ENCODE data around the gene PDIA6.

Gene PDIA6

DNA sequence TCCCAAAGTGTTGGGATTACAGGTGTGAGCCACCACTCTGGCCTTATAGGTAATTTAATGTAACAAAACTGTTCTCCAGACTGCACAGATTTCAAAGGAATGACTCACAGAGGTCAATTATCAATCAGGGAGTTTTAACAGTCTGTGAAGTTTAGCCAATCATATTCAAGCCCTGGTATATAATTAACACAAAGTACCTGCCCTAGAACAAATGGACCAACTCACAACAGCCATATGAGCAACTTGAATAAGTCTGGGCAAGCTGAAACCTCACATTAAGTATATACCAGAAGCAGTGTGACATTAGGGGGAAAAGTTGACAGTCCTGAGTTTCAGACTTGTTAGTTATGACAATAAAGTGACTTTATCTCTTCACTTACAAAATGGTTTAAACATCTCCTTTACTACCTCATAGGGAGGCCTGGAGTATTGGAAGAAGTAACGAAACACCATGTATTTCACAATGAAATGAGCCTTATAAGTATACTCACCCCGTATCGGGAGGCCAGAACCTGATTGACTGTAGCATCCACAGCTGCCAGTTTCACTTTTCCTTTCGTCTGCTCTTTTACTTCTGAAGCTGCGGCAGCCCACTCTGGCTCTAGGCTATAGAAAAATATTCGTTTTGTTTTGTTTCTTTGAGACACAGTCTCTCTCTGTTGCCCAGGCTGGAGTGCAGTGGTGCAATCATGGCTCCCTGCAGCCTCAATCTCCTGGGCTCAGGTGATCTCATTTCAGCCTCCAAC lies 22.2 kb downstream of the PDIA6 start:
- TF ChIP-seq, protein P1, sequence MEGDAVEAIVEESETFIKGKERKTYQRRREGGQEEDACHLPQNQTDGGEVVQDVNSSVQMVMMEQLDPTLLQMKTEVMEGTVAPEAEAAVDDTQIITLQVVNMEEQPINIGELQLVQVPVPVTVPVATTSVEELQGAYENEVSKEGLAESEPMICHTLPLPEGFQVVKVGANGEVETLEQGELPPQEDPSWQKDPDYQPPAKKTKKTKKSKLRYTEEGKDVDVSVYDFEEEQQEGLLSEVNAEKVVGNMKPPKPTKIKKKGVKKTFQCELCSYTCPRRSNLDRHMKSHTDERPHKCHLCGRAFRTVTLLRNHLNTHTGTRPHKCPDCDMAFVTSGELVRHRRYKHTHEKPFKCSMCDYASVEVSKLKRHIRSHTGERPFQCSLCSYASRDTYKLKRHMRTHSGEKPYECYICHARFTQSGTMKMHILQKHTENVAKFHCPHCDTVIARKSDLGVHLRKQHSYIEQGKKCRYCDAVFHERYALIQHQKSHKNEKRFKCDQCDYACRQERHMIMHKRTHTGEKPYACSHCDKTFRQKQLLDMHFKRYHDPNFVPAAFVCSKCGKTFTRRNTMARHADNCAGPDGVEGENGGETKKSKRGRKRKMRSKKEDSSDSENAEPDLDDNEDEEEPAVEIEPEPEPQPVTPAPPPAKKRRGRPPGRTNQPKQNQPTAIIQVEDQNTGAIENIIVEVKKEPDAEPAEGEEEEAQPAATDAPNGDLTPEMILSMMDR (conservative IDR thresholded peaks at IDR 0.05; ENCODE audit: control insufficient read depth, insufficient read depth, low read depth, low read length) = no peak
- H3K4me3 ChIP-seq (ENCODE audit: control insufficient read depth, low read depth, low read length) = no peak overlapping the region
- DNase-seq (ENCODE audit: low read depth) = no peak

DNA sequence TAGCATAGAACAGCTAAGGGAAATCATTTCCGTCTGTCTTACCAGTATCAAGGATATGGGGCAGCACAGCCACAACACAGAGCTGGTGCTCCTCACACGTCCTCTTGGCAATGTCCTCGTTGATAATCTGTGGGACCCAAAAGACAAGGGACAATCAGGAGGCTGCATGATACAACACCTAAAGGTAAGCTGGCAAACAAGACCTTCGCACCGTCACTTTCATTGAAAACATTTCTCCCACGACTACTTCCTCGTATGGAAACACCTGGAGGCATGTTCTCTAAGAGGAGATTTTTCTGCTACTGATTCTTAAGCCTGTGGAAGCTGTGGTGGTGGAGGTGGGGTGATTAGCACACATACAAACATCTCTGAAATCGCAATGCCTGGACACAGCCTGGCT lies 23.7 kb downstream of the PDIA6 start:
- H3K4me3 ChIP-seq (ENCODE audit: control insufficient read depth, low read depth, low read length) = no peak overlapping the region
- DNase-seq (ENCODE audit: low read depth) = no peak
- TF ChIP-seq, protein P1 (conservative IDR thresholded peaks at IDR 0.05; ENCODE audit: control insufficient read depth, insufficient read depth, low read depth, low read length) = no peak

DNA sequence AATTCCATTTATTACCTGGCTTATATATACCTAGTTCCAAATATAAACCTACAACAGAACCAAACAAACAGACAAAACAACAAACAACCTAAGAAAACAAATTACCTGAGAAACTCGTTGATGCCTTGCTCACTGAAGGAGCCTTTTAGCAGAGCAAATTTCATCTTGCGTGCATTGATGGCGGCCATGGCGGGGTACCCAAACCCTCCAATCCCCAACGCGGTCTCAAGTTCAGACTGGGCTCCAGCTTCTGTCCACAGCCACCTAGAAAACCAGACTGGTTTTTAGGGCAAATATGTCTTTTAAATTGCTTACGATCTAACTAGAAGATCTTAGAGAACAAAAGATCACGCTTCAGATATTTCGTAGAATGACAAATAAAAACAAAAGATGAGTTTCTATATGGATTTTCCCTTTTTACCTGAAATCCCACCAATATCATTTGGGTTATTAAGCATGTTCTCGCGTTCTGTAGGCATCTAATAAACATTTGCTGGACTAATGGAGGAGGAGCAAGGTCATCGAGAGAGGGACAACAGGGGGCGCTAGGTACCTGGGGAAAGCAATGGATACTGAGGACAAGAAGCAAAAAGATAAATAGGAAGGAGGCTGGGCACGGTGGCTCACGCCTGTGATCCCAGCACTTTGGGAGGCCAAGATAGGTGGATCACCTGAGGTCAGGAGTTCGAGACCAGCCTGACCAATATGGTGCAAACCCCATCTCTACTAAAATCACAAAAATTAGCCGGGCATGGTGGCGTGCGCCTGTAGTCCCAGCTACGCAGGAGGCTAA lies 25.2 kb downstream of the PDIA6 start:
- no peak overlapping the region for H3K4me3 ChIP-seq (ENCODE audit: control insufficient read depth, low read depth, low read length)
- DNase-seq (ENCODE audit: low read depth) = peak; percentile 18
- TF ChIP-seq, protein P1 (conservative IDR thresholded peaks at IDR 0.05; ENCODE audit: control insufficient read depth, insufficient read depth, low read depth, low read length) = peak; percentile 46

DNA sequence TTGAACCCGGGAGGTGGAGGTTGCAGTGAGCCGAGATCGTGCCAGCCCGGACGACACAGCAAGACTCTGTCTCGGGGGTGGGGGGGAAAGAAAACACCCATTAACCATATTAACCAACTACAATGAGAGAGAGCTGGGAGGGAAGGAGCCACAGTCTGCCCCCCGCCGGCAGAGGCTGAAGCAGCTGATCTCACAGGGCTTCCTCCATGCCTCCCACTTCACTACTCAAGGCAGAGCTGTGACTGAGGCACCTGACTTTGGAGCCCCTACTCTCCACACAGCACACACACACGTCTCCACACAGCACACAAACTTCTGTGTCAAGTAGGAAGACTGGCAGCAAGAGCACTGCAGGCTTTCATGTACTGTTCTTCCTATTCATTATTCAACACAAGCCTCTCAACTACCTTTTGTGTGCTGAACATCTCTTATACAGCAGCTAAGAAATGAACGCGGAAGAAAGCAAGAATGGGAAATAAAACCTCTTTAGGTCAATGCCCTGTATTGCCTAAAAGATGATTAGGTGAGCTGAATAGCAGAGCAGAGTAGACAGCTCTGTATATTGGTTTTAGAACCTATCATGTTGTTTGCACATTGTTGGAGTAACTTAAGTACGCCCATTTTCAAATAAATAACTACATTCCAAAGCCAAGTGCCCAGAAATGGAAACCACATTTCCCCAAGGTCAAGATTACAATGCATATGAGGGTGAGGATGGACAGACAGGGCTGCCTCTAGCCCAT lies 26.2 kb downstream of the PDIA6 start:
- no peak for DNase-seq (ENCODE audit: low read depth)
- H3K4me3 ChIP-seq (ENCODE audit: control insufficient read depth, low read depth, low read length) = no peak overlapping the region
- TF ChIP-seq, protein P1 (conservative IDR thresholded peaks at IDR 0.05; ENCODE audit: control insufficient read depth, insufficient read depth, low read depth, low read length) = no peak

DNA sequence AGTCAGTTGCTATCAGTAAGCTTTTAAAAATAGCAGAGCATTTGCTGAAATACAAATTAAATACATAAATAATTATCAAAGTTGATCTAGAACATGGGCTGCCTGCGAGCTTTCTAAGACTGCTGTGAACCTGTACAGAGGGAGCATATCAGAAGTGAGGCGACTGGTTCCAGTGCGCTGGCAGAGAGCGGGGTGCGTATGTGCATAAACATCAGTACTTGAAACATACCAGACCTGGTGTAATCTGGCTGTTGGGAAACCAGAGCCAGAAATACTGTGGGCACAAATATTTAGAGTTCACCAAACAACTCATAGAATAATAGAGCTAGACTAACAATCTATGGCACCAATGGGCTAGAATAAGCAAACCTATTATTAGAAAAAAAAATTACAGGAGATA lies 27.3 kb downstream of the PDIA6 start:
- DNase-seq (ENCODE audit: low read depth) = no peak
- H3K4me3 ChIP-seq (ENCODE audit: control insufficient read depth, low read depth, low read length) = no peak overlapping the region
- TF ChIP-seq, protein P1 (conservative IDR thresholded peaks at IDR 0.05; ENCODE audit: control insufficient read depth, insufficient read depth, low read depth, low read length) = no peak

DNA sequence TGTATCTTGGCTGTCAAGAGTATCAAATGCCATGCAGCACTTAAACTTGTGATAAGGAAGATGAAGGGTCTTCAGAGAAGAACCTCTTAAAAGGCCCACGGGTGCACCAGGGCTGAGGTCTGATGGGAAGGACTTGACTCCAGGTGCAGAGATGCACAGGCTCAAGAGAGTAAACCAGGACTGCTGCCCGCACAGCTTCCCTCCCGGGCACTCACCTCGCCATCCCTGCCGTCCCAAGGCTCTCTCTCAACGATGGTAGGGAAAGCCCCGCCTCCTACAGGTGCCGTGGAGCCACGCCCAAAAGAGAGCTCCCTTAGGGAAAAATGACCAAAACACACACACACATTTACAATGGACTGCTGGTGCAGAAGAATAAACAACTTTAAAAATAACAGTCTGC lies 27.9 kb downstream of the PDIA6 start:
- no peak for DNase-seq (ENCODE audit: low read depth)
- H3K4me3 ChIP-seq (ENCODE audit: control insufficient read depth, low read depth, low read length) = no peak overlapping the region
- TF ChIP-seq, protein P1 (conservative IDR thresholded peaks at IDR 0.05; ENCODE audit: control insufficient read depth, insufficient read depth, low read depth, low read length) = no peak
